Heart right ventricle (tissue), 16 donors: Measurements from ENCODE around the gene NEUROD2. TPM values are rescaled to one million over a fixed set of nuclear protein-coding genes. Genes with fewer than 3 reads are reported as not detected.
A peak's percentile ranks its signal among the peaks of the same experiment; 100 is the strongest.

ENCODE experiments used
- ATAC-seq, 8 donors: fragments of 200-7000 bp; cut with Tn5 transposase; one replicate each; pipeline ENCODE4 v1.9.1; 2020; ENCODE audit warnings: mild to moderate bottlenecking in 8 of 8, moderate library complexity in 8 of 8, moderate number of reproducible peaks in 1 of 8
- DNase-seq, 2 donors: peaks; one replicate each; pipeline ENCODE4 v3.0.0-alpha.2; 2020
- H3K27ac ChIP-seq, 10 donors: fragments of 200-600 bp; sonication (generic) in 2 of 10; one replicate each; pipeline versions ENCODE4 v1.5.0 to v1.8.0; 2020 to 2022; ENCODE audit warnings: mild to moderate bottlenecking in 3 of 10
- H3K27me3 ChIP-seq, 7 donors: fragments of 200-600 bp; one replicate each; pipeline ENCODE4 v1.8.0; 2021 to 2022; ENCODE audit warnings: mild to moderate bottlenecking in 2 of 7
- H3K36me3 ChIP-seq, 9 donors: fragments of 200-600 bp; sonication (generic) in 1 of 9; one replicate each; pipeline versions ENCODE4 v1.5.0 to v1.8.0; 2020 to 2022; ENCODE audit warnings: mild to moderate bottlenecking in 2 of 9
- H3K4me1 ChIP-seq, 9 donors: fragments of 200-600 bp; sonication (generic) in 1 of 9; one replicate each; pipeline versions ENCODE4 v1.5.0 to v1.8.0; 2020 to 2022; ENCODE audit warnings: mild to moderate bottlenecking in 4 of 9
- H3K4me3 ChIP-seq, 10 donors: fragments of 200-600 bp; sonication (generic) in 2 of 10; one replicate each; pipeline versions ENCODE4 v1.5.0 to v1.8.0; 2020 to 2022; ENCODE audit warnings: mild to moderate bottlenecking in 7 of 10, moderate library complexity in 2 of 10
- H3K9me3 ChIP-seq, 11 donors: fragments of 200-600 bp in 10 of 11; sonication (generic) in 2 of 11; one replicate each; pipeline versions ENCODE4 v1.5.0 to v1.8.0; 2013 to 2022; ENCODE audit warnings: mild to moderate bottlenecking in 2 of 11, control low read depth in 1 of 11, moderate library complexity in 1 of 11
- WGBS, 2 donors: extraction: QIAGEN DNeasy Blood & Tissue Kit; methylation state at CpG; one replicate each; pipeline ENCODE4 v1.1.7; 2013; ENCODE audit warnings: inconsistent platforms in 1 of 2; 5-methylcytosine and 5-hydroxymethylcytosine counted together
- intact Hi-C, 10 donors: fragments of 100-400 bp; cut with DNase I; formaldehyde crosslinking; loops; one replicate each; pipeline versions ENCODE4 v1.11.1 to v1.14.2; 2022
- polyA plus RNA-seq, 2 donors: library from polyadenylated mRNA; stranded (reverse); fragments of 200-250 nt; gene quantifications; one replicate each; pipeline ENCODE4 v1.2.3, GENCODE V29; 2013
- total RNA-seq, 10 donors: library from RNA; stranded (reverse); fragmentation: NEBNext Ultra II Directional in 3 of 10; extraction: Animal tissue kit (Norgen Biotek cat#: 25700) in 3 of 10; gene quantifications; one replicate each; pipeline versions ENCODE4 v1.2.1 to v1.2.4, GENCODE V29; 2021 to 2023
- TF ChIP-seq, protein P1 (sequence below), 9 donors: fragments of 200-600 bp; sonication (generic) in 2 of 9; IDR thresholded peaks; one replicate each; pipeline versions ENCODE4 v1.5.0 to v1.8.0; 2021 to 2022; ENCODE audit warnings: antibody characterized with exemption in 9 of 9, mild to moderate bottlenecking in 5 of 9, moderate library complexity in 1 of 9
- donor health status: Arrhythmogenic right ventricular cardiomyopathy.
- donor health status: ischemic (EF 13 %, LVEDD 7.1; RV severe dilation, severe dysfunction).
- donor health status: healthy with polysubstance abuse.
- donor health status: DM: no; HTN: yes; CAD: no.
- donor health status: DM: no; HTN: no; CAD: no.
- donor health status: ischemic (EF 25% LVEDD 6.9; RV normal size, moderate dysfunction).
- donor health status: ischemic (EF 25% LVEDD 5.7; RV mildly dilated, moderate dysfunction).
- donor health status: healthy.
- donor health status: DM: yes; HTN: yes; CAD: no.
- donor health status: Ischemic cardiomyopathy.
- donor health status: ischemic (EF 35%, LVEDD 5.7; RV mildly dilated, moderate dysfunction).
- donor health status: nonischemic (EF 11% LVEDD 7.7; RV severe dilation, severe dysfunction).
- donor health status: DM: yes; HTN: yes; CAD: no.
- donor health status: PGD.
- donor health status: ischemic (EF 29% LVEDD 5.4; RV normal size, mild dysfunction).
- donor health status: nonischemic (EF 23%, LVEDD 6.1; RV moderate dilation, normal function).

Gene NEUROD2
- total and polyA plus RNA-seq, 12 donors = not detected

DNA sequence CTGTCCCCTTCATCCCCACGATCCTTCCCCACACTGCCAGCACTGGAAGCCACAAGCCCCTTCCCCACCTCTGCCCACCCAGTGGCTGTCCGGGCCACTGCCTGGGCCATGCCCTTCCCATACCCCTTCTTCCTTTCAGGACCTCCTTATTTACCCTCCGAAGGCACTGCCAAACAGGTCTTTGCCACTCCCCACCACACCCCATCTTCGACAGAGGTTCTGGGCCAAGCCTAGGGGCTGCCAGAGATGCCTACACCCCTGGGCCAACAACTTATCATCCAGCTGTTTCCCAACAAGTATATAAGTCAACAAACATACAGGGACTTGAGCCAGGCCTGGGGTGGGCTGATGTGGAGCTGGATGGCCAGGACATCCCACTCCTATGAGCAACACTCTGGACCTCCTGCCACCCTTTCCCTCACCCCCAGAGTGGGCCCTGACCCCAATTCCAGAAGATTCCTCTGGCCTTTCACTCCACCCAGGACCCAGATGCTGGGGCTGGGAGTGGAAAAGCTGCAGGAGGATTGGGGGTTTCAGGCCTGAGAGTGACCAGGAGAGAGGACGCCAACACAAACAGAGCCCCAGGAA, 17.6 kb upstream of the NEUROD2 start:
- intact Hi-C loops = loop anchor here in 2 of 10 donors (2.0 to 10.0 kb wide), 2 partner anchors 50 to 76 kb away; no protein-coding TSS in a partner anchor
- DNase-seq (no peak), ATAC-seq (no peak)
- Histone ChIP-seq H3K9me3 (no peaks in the 10 kb centered on the region), H3K27ac (no peak overlapping the region), H3K4me3 (no peak overlapping the region), H3K36me3 (no peaks in the 10 kb centered on the region), H3K4me1 (peaks cover 2 to 35% (median 12%) of the 10 kb centered on the region in 9 donors), H3K27me3 (peaks cover 17 to 62% (median 48%) of the 10 kb centered on the region in 7 donors)
- WGBS, 2 donors = 55 to 62% methylated on average over 5 of the region's 5 CpGs
- TF ChIP-seq, protein P1, sequence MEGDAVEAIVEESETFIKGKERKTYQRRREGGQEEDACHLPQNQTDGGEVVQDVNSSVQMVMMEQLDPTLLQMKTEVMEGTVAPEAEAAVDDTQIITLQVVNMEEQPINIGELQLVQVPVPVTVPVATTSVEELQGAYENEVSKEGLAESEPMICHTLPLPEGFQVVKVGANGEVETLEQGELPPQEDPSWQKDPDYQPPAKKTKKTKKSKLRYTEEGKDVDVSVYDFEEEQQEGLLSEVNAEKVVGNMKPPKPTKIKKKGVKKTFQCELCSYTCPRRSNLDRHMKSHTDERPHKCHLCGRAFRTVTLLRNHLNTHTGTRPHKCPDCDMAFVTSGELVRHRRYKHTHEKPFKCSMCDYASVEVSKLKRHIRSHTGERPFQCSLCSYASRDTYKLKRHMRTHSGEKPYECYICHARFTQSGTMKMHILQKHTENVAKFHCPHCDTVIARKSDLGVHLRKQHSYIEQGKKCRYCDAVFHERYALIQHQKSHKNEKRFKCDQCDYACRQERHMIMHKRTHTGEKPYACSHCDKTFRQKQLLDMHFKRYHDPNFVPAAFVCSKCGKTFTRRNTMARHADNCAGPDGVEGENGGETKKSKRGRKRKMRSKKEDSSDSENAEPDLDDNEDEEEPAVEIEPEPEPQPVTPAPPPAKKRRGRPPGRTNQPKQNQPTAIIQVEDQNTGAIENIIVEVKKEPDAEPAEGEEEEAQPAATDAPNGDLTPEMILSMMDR (IDR thresholded peaks at IDR 0.05) = no peak

DNA sequence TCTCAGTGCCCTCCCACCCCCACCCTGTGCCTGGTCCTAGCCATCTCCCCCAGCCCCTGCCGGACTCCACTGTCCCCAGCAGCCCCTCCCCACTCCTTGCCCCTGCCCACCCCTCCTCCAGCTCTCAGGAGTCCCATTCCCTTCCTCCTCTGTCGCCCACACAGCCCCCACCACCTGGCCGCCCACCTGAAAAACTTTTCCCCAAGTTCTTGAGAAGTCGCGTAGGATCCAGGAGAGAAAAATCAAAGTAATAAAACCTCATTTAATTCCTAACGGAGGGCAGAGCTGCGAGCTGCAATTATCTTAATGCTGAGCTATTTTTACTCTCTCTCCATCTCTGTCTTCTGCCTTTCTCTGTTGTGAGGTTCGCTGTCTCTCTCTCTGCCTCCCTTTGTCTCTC, 16.6 kb upstream of the NEUROD2 start:
- peaks cover 2 to 30% (median 12%) of the 10 kb centered on the region in 9 donors for H3K4me1 ChIP-seq
- H3K27me3 ChIP-seq = peaks cover 17 to 62% (median 48%) of the 10 kb centered on the region in 7 donors
- no peaks in the 10 kb centered on the region for H3K9me3 ChIP-seq
- no peak for DNase-seq
- intact Hi-C loops = loop anchor here in 7 of 10 donors (2.0 to 10.0 kb wide), 8 partner anchors 43 to 128 kb away; partner anchors contain the start of genes PNMT (in 2 of the 7) and TCAP (in 2 of the 7)
- no peak for ATAC-seq
- TF ChIP-seq, protein P1 (IDR thresholded peaks at IDR 0.05) = no peak
- WGBS, 2 donors = 70 to 71% methylated on average over 8 of the region's 8 CpGs
- no peaks in the 10 kb centered on the region for H3K36me3 ChIP-seq
- H3K4me3 ChIP-seq = no peak overlapping the region
- H3K27ac ChIP-seq = no peak overlapping the region

DNA sequence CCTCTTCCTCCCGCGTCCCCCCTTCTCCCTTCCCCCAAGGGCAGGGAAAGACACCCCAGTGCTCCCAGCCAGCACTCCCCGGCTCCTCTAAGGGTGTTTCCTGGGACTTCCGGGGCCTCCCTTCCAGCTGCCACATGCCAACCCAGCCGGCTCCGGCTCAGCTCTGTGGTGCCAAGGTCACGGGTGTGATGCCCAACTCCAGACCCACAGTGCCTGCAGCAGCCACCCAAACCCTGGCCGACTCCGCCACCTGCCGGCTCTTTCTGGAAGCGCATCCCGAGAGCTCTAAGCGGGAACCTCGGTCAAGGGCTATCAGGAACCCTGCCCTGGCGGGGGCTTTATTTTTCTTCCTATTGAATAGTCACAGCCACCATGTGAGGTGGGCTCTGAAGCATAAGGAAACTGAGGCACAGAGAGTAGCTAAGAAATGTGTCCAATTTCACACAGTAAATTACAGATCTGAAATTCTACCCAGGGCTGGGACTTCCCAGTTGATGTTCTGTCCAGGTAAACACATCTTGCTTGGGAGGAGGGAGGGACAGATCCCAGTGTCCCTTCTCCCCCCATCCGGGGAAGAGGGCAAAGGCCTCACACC, 15.7 kb upstream of the NEUROD2 start:
- Histone ChIP-seq H3K36me3 (no peaks in the 10 kb centered on the region), H3K4me1 (peaks cover 2 to 32% (median 12%) of the 10 kb centered on the region in 9 donors), H3K9me3 (no peaks in the 10 kb centered on the region), H3K4me3 (no peak overlapping the region), H3K27ac (peak overlapping the region in 1 of 10 donors; percentile 23), H3K27me3 (peaks cover 17 to 62% (median 41%) of the 10 kb centered on the region in 7 donors)
- DNase-seq (peak; percentile 83 to 89), ATAC-seq (peak; percentile 46 to 85 (median 78))
- intact Hi-C loops = loop anchor here (1.0 to 10.0 kb wide), 11 partner anchors 44 to 357 kb away; partner anchors contain the start of genes PNMT (in 2 of the 10), TCAP (in 2 of the 10) and PSMD3 (in 1 of the 10)
- 5 to 9% methylated on average over 16 of the region's 16 CpGs for WGBS, 2 donors
- TF ChIP-seq, protein P1 (IDR thresholded peaks at IDR 0.05) = peak; percentile 91 to 96 (median 93)

- Histone ChIP-seq H3K36me3 (no peaks in the 10 kb centered on the region), H3K27me3 (peaks cover 17 to 57% (median 32%) of the 10 kb centered on the region in 7 donors), H3K4me1 (peaks cover 2 to 36% (median 13%) of the 10 kb centered on the region in 9 donors), H3K4me3 (no peak overlapping the region), H3K9me3 (no peaks in the 10 kb centered on the region), H3K27ac (peak overlapping the region in 1 of 10 donors; percentile 47)
- intact Hi-C loops = loop anchor here (1.0 to 10.0 kb wide), 12 partner anchors 45 to 358 kb away; partner anchors contain the start of genes PNMT (in 2 of the 10), TCAP (in 2 of the 10) and PSMD3 (in 1 of the 10)
- TF ChIP-seq, protein P1 (IDR thresholded peaks at IDR 0.05) = no peak
- WGBS, 2 donors = 55 to 59% methylated on average over 16 of the region's 16 CpGs
- peak in 1 of 8 donors; percentile 2 for ATAC-seq
- DNase-seq = no peak
Observed at GRCh38 chr17:39622380-39623006, 14.8 kb upstream of the NEUROD2 start.
